Ovary (tissue), 9 donors: Measurements from ENCODE around the gene BMPER. TPM values are rescaled to one million over a fixed set of nuclear protein-coding genes. Genes with fewer than 3 reads are reported as not detected.

Source experiments
- DNase-seq, 5 donors: peaks; one replicate each; pipeline ENCODE4 v3.0.0-alpha.2; 2019 to 2020
- H3K27ac ChIP-seq, 2 donors: fragments of 200-600 bp; one replicate each; pipeline versions ENCODE4 v1.5.1 to v1.8.0; 2019 to 2022
- H3K27me3 ChIP-seq: fragments of 200-600 bp; one replicate; pipeline ENCODE4 v1.8.0; 2022
- H3K36me3 ChIP-seq: fragments of 200-600 bp; sonication (generic); one replicate; pipeline ENCODE4 v1.5.1; 2019
- H3K4me1 ChIP-seq: one replicate; pipeline ENCODE4 v1.8.1; 2013; ENCODE audit warnings: mild to moderate bottlenecking, moderate library complexity; ENCODE audit not compliant: insufficient read depth
- H3K4me3 ChIP-seq: fragments of 200-600 bp; sonication (generic); one replicate; pipeline ENCODE4 v1.5.1; 2017
- H3K9me3 ChIP-seq, 2 donors: fragments of 200-600 bp in 1 of 2; sonication (generic) in 1 of 2; one replicate each; pipeline versions ENCODE4 v1.5.1 to v1.8.1; 2013 to 2019; ENCODE audit warnings: mild to moderate bottlenecking in 1 of 2, moderate library complexity in 1 of 2
- EP300 ChIP-seq: sonication (generic); formaldehyde crosslinking; IDR thresholded peaks from one replicate; pipeline ENCODE4 v1.6.1; 2017; ENCODE audit warnings: antibody characterized with exemption
- POLR2A ChIP-seq: fragments of 450-650 bp; IDR thresholded peaks from one replicate; pipeline ENCODE4 v1.6.1; 2017; ENCODE audit warnings: antibody characterized with exemption, mild to moderate bottlenecking, moderate library complexity
- WGBS, 3 donors: extraction: QIAGEN DNeasy Blood & Tissue Kit in 1 of 3; methylation state at CpG; one replicate each; pipeline versions ENCODE4 v1.1.5 to v1.1.7; 2013 to 2017; 5-methylcytosine and 5-hydroxymethylcytosine counted together
- intact Hi-C, 4 donors: fragments of 100-400 bp; cut with DNase I; formaldehyde crosslinking; loops; one replicate each; pipeline versions ENCODE4 v1.11.0 to v1.15.1; 2022 to 2023
- polyA plus RNA-seq, 2 donors: library from polyadenylated mRNA; stranded (reverse); fragments of 200-250 nt in 1 of 2; fragments of 350-450 nt in 1 of 2; fragmentation: Illumina TruSeq in 1 of 2; extraction: RNeasy Lipid Tissue Mini Kit (QIAGEN cat#74804) in 1 of 2; gene quantifications; one replicate each; pipeline ENCODE4 v1.2.3, GENCODE V29; 2013 to 2014
- total RNA-seq, 7 donors: library from RNA; depleted of rRNA in 2 of 7; stranded (reverse); fragments of >200 nt in 2 of 7; fragmentation: NEBNext Ultra II Directional in 3 of 7; extraction: Animal tissue kit (Norgen Biotek cat#: 25700) in 3 of 7; gene quantifications; one replicate each; pipeline versions ENCODE4 v1.1.0 to v1.2.4, GENCODE V29; 2016 to 2023
- TF ChIP-seq, protein P1 (sequence below), 3 donors: fragments of 450-650 bp in 2 of 3; fragments of 200-600 bp in 1 of 3; IDR thresholded peaks; one replicate each; pipeline versions ENCODE4 v1.5.1 to v1.8.0; 2016 to 2022; ENCODE audit warnings: antibody characterized with exemption in 3 of 3, mild to moderate bottlenecking in 1 of 3
- donor health status: DM: no; HTN: no; CAD: no; lungs with moderate emphysema.
- donor health status: DM: no; HTN: no; CAD: no.
- donor health status: Bipolar disorder and iron deficiency.
- donor health status: DM: yes; HTN: yes; CAD: no.
- donor health status: DM: no; HTN: no; CAD: no.
- donor health status: DM: yes; HTN: yes; CAD: no.

Gene BMPER
- total and polyA plus RNA-seq, 9 donors, result 2.9 to 15.3 (median 5.4) TPM

DNA sequence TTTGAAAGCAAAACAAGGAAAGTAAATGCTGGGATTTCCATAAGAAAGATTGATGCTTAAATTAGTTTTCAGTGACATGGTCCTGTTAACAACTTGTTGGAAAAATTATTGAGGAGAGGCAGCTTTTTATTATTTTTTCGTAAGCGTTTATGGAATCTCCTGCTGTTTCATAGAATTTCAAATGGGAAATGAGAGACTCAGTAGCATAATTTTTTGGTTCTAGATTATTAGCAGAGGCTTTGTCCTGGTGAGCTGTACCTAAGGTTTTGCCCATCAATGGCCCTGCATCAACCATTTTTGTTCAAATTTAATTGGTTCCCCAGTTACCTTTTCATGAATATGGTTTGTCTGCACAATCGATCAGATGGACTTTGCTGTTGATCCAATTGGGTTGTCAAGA, 205.7 kb downstream of the BMPER start:
- intact Hi-C loops, result no loop called here
- WGBS, 3 donors, result 58 to 86% (median 80%) methylated on average over 3 of the region's 3 CpGs
- H3K36me3 ChIP-seq, result no peaks in the 10 kb centered on the region
- DNase-seq, result no peak
- H3K27ac ChIP-seq, result no peak overlapping the region
- no peaks in the 10 kb centered on the region for H3K27me3 ChIP-seq
- no peak for TF ChIP-seq POLR2A
- no peak for TF ChIP-seq EP300
- TF ChIP-seq, protein P1, sequence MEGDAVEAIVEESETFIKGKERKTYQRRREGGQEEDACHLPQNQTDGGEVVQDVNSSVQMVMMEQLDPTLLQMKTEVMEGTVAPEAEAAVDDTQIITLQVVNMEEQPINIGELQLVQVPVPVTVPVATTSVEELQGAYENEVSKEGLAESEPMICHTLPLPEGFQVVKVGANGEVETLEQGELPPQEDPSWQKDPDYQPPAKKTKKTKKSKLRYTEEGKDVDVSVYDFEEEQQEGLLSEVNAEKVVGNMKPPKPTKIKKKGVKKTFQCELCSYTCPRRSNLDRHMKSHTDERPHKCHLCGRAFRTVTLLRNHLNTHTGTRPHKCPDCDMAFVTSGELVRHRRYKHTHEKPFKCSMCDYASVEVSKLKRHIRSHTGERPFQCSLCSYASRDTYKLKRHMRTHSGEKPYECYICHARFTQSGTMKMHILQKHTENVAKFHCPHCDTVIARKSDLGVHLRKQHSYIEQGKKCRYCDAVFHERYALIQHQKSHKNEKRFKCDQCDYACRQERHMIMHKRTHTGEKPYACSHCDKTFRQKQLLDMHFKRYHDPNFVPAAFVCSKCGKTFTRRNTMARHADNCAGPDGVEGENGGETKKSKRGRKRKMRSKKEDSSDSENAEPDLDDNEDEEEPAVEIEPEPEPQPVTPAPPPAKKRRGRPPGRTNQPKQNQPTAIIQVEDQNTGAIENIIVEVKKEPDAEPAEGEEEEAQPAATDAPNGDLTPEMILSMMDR (IDR thresholded peaks at IDR 0.05), result no peak
- peaks cover 1% of the 10 kb centered on the region for H3K4me1 ChIP-seq
- no peaks in the 10 kb centered on the region for H3K9me3 ChIP-seq
- no peak overlapping the region for H3K4me3 ChIP-seq

DNA sequence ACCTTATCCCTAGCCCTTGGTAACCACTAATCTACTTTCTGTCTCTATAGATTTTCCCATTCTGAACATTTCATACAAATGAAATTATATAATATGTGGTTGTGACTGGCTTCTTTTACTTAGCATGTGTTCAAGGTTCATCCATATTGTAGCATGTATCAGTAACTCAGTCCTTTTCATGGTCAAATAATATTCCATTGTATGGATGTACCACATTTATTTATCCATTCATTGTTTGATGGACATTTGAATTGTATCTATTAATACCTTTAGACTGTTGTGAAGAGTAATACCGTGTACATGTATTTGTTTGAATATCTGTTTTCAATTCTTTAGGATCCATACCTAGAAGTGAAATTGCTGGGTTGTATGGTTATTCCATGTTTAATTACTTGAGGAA, 210.2 kb downstream of the BMPER start:
- Histone ChIP-seq H3K27me3 (no peaks in the 10 kb centered on the region), H3K9me3 (no peaks in the 10 kb centered on the region), H3K27ac (no peak overlapping the region), H3K36me3 (no peaks in the 10 kb centered on the region), H3K4me3 (no peak overlapping the region), H3K4me1 (no peaks in the 10 kb centered on the region)
- TF ChIP-seq, protein P1 (IDR thresholded peaks at IDR 0.05), result no peak
- no peak for TF ChIP-seq EP300
- no peak for TF ChIP-seq POLR2A
- DNase-seq, result no peak
- WGBS, 3 donors, result 95 to 99% (median 95%) methylated on average over 1 of the region's 1 CpG
- intact Hi-C loops, result no loop called here

DNA sequence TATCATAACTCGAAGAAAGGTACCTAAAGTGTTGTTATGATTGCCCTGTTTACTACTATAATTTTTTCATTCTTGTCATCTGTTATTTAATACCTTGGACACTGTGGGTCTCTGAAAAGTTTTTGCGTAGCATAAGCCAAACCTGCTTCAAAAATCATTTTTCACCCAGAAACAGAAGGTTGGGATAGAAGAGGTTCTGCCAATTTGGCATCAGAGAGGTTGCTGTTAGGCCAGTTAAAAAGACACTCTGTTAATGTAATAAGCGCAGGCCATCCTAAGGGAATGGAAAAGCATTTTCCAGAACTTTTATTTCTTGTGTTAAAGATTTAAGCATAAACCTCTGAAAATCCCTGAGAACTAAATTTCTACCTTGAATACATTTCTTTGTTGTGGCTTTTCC, 212.2 kb downstream of the BMPER start:
- Histone ChIP-seq H3K27ac (no peak overlapping the region), H3K4me1 (peaks cover 4% of the 10 kb centered on the region), H3K27me3 (no peaks in the 10 kb centered on the region), H3K9me3 (no peaks in the 10 kb centered on the region), H3K36me3 (no peaks in the 10 kb centered on the region), H3K4me3 (no peak overlapping the region)
- intact Hi-C loops, result no loop called here
- no peak for TF ChIP-seq EP300
- TF ChIP-seq POLR2A, result no peak
- TF ChIP-seq, protein P1 (IDR thresholded peaks at IDR 0.05), result no peak
- 74 to 90% (median 90%) methylated on average over 3 of the region's 3 CpGs for WGBS, 3 donors
- DNase-seq, result no peak

DNA sequence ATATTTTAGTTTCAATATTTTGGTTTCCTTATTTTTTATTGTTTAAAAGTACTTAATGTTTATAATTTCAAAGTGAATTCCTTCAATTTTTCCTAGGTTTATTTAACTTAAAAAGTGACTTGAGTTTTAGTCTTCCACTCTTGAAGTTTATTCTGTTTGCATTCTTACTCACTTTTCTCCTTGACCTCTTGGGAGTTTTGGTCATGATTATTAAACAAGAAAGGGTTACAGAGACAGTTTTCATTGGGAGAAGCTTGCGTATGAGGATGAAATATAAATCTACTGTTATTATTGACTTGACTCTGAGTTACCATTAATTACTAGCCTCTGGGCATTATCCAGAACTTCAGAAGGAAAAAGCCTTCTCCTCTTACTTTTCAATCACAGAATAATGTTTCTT, 216.0 kb downstream of the BMPER start:
- TF ChIP-seq, protein P1 (IDR thresholded peaks at IDR 0.05), result no peak
- TF ChIP-seq POLR2A (no peak), EP300 (no peak)

DNA sequence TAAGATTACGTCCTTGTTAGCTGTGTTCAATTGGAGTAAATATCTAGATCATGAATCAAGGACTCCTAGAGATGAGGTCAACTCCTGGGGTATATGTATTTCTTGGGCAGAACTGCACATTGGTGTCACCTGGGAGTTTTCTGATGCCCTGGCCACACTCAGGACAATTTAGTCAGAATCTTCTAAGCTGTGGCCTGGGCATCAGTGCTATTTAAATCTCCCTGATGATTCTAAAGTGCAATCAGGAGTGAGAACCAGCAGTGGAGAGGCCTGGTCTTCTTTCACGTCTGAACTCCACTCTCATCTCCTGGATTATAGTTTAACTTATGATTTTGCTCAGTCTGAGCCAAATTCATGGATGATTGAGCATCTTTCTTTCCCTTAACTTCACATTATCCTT, 218.0 kb downstream of the BMPER start:
- no peak overlapping the region for H3K4me3 ChIP-seq
- intact Hi-C loops, result no loop called here
- H3K4me1 ChIP-seq, result peaks cover 4% of the 10 kb centered on the region
- H3K27me3 ChIP-seq, result no peaks in the 10 kb centered on the region
- no peaks in the 10 kb centered on the region for H3K36me3 ChIP-seq
- no peaks in the 10 kb centered on the region for H3K9me3 ChIP-seq
- H3K27ac ChIP-seq, result no peak overlapping the region
- no peak for TF ChIP-seq EP300
- no peak for TF ChIP-seq POLR2A
- TF ChIP-seq, protein P1 (IDR thresholded peaks at IDR 0.05), result no peak
- 92 to 93% (median 93%) methylated on average over 2 of the region's 2 CpGs for WGBS, 3 donors
- DNase-seq, result no peak

More for the DNA sequence above, 216.0 kb downstream of the BMPER start:
- no peak overlapping the region for H3K4me3 ChIP-seq
- intact Hi-C loops, result no loop called here
- H3K36me3 ChIP-seq, result no peaks in the 10 kb centered on the region
- no peak for DNase-seq
- no peak overlapping the region for H3K27ac ChIP-seq
- H3K4me1 ChIP-seq, result peaks cover 4% of the 10 kb centered on the region
- H3K27me3 ChIP-seq, result no peaks in the 10 kb centered on the region
- H3K9me3 ChIP-seq, result no peaks in the 10 kb centered on the region
- 12 to 27% (median 13%) methylated on average over 1 of the region's 1 CpG for WGBS, 3 donors
